Keratinocyte (primary cell): ENCODE results near the gene C16orf90. TPM values are rescaled to one million over a fixed set of nuclear protein-coding genes. Genes with fewer than 3 reads are reported as not detected.
A peak's percentile ranks its signal among the peaks of the same experiment; 100 is the strongest.

Experiments
- DNase-seq: peaks from one replicate; pipeline ENCODE4 v3.0.0-alpha.2; 2011; ENCODE audit warnings: low read depth, missing footprints, low spot score
- FAIRE-seq: peaks from 2 replicates; lab custom pipeline; 2011; peaks lifted over from hg19 to GRCh38; lab: Jason Lieb, UNC
- H2AFZ ChIP-seq: 2 replicates; pipeline ENCODE4 v1.6.0; 2012; ENCODE audit warnings: low read length, control low read depth, inconsistent platforms; ENCODE audit not compliant: control insufficient read depth
- H3K27ac ChIP-seq: 2 replicates; pipeline ENCODE4 v1.5.1; 2011; ENCODE audit warnings: low read length; ENCODE audit not compliant: control insufficient read depth, insufficient read depth
- H3K27me3 ChIP-seq: 3 replicates; pipeline ENCODE4 v1.6.0; 2011; ENCODE audit warnings: low read length; ENCODE audit not compliant: control insufficient read depth, insufficient read depth; ENCODE audit errors: extremely low read depth
- H3K36me3 ChIP-seq, 2 experiments: 2 replicates in 1 of 2; 3 replicates in 1 of 2; pipeline ENCODE4 v1.5.1; 2011; ENCODE audit warnings: low read length in 2 of 2, mild to moderate bottlenecking in 1 of 2; ENCODE audit not compliant: control insufficient read depth in 2 of 2, insufficient read depth in 2 of 2; ENCODE audit errors: extremely low read depth in 1 of 2
- H3K4me1 ChIP-seq: 3 replicates; pipeline ENCODE4 v1.5.1; 2011; ENCODE audit warnings: low read length; ENCODE audit not compliant: control insufficient read depth, insufficient read depth; ENCODE audit errors: extremely low read depth
- H3K4me2 ChIP-seq: 3 replicates; pipeline ENCODE4 v1.6.0; 2011; ENCODE audit warnings: low read depth, low read length; ENCODE audit not compliant: control insufficient read depth, insufficient read depth; ENCODE audit errors: extremely low read depth
- H3K4me3 ChIP-seq, 3 experiments: fragments of 200-600 bp in 1 of 3; sonication (generic) in 1 of 3; 2 replicates in 2 of 3; 3 replicates in 1 of 3; pipeline ENCODE4 v1.5.1; 2011 to 2016; ENCODE audit warnings: low read length in 3 of 3, mild to moderate bottlenecking in 3 of 3, control low read depth in 2 of 3, inconsistent platforms in 1 of 3, low read depth in 1 of 3, mixed read lengths in 1 of 3, mixed run types in 1 of 3, moderate library complexity in 1 of 3; ENCODE audit not compliant: control insufficient read depth in 2 of 3, insufficient read depth in 2 of 3; ENCODE audit errors: extremely low read depth in 1 of 3
- H3K79me2 ChIP-seq: 2 replicates; pipeline ENCODE4 v1.6.0; 2012; ENCODE audit warnings: low read length; ENCODE audit not compliant: control insufficient read depth, insufficient read depth
- H3K9ac ChIP-seq: 3 replicates; pipeline ENCODE4 v1.6.0; 2011; ENCODE audit warnings: low read length; ENCODE audit not compliant: control insufficient read depth, insufficient read depth; ENCODE audit errors: extremely low read depth
- H3K9me1 ChIP-seq: 3 replicates; pipeline ENCODE4 v1.6.0; 2011; ENCODE audit warnings: low read length; ENCODE audit not compliant: control insufficient read depth, insufficient read depth; ENCODE audit errors: extremely low read depth
- H3K9me3 ChIP-seq: 2 replicates; pipeline ENCODE4 v1.5.1; 2012; ENCODE audit warnings: low read depth, low read length; ENCODE audit not compliant: control insufficient read depth
- H4K20me1 ChIP-seq: 3 replicates; pipeline ENCODE4 v1.6.0; 2011; ENCODE audit warnings: low read length; ENCODE audit not compliant: control insufficient read depth, insufficient read depth; ENCODE audit errors: extremely low read depth
- EZH2 ChIP-seq: IDR thresholded peaks from one replicate; pipeline ENCODE4 v1.6.1; 2012; ENCODE audit warnings: inconsistent platforms, mild to moderate bottlenecking, low read length, moderate library complexity
- dilution Hi-C: fragments of 300-500 bp; cut with MboI; formaldehyde crosslinking; loops from one replicate; pipeline ENCODE4 v1.7.0; 2020; ENCODE audit warnings: low sequenced_read_pairs; ENCODE audit not compliant: extremely low pct_ligation_motif_present
- polyA plus RNA-seq, 5 experiments: library from polyadenylated mRNA; depleted of rRNA in 3 of 5; stranded (reverse) in 3 of 5; stranded (forward) in 1 of 5; unstranded in 1 of 5; fragments of >200 nt; gene quantifications; 1 replicate in 1 of 5; 2 replicates in 3 of 5; 3 replicates in 1 of 5; pipeline versions ENCODE4 v1.2.1 to v1.2.3, GENCODE V29; 2011 to 2012; ENCODE audit warnings: missing spikeins in 2 of 5, low read depth in 1 of 5, low replicate concordance in 1 of 5
- TF ChIP-seq, protein P1 (sequence below), 3 experiments: IDR thresholded peaks in 1 of 3; conservative IDR thresholded peaks in 1 of 3; optimal IDR thresholded peaks in 1 of 3; 2 replicates in 2 of 3; 3 replicates in 1 of 3; pipeline versions ENCODE3 to v1.5.1; 2011; ENCODE audit warnings: low read length in 3 of 3, mild to moderate bottlenecking in 3 of 3, moderate library complexity in 2 of 3, control low read depth in 1 of 3, inconsistent platforms in 1 of 3; ENCODE audit not compliant: insufficient read depth in 2 of 3; ENCODE audit errors: extremely low read depth in 1 of 3

C16orf90 gene
- polyA plus RNA-seq, 1 donor (not counting 4 experiments of a cell fraction or from before 2014, with no cell fraction given), result not detected

DNA sequence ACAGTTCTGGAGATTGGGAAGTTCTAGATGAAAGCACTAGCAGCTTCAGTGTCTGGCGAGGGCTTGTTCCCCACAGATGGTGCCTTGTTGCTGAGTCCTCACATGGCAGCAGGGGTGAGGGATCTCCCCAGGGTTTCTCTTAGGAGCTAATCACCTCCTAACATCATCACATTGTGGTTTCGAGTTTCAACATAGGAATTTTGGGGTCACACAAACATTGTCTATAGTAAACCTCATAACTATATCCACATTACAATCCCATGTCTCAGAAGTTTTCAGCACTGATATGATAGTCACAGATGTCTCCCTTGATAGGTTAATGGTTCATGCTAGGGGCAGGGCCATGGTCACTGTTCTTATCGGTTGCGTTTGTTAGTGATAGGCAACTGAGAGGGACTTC lies 19.3 kb upstream of the C16orf90 start:
- Histone ChIP-seq H3K27ac (peak overlapping the region; percentile 1), H3K9me1 (no peaks in the 10 kb centered on the region), H3K9ac (no peak overlapping the region), H3K36me3 (peaks cover 10 to 12% of the 10 kb centered on the region in 2 experiments), H3K9me3 (no peaks in the 10 kb centered on the region), H3K4me1 (peaks cover 18% of the 10 kb centered on the region), H3K4me2 (no peak overlapping the region), H3K4me3 (no peak overlapping the region), H3K79me2 (no peaks in the 10 kb centered on the region), H4K20me1 (peaks cover 4% of the 10 kb centered on the region), H2AFZ (no peak overlapping the region), H3K27me3 (no peaks in the 10 kb centered on the region)
- dilution Hi-C loops, result no loop called here
- DNase-seq, result no peak
- FAIRE-seq, result no peak
- TF ChIP-seq EZH2, result no peak
- TF ChIP-seq, protein P1, sequence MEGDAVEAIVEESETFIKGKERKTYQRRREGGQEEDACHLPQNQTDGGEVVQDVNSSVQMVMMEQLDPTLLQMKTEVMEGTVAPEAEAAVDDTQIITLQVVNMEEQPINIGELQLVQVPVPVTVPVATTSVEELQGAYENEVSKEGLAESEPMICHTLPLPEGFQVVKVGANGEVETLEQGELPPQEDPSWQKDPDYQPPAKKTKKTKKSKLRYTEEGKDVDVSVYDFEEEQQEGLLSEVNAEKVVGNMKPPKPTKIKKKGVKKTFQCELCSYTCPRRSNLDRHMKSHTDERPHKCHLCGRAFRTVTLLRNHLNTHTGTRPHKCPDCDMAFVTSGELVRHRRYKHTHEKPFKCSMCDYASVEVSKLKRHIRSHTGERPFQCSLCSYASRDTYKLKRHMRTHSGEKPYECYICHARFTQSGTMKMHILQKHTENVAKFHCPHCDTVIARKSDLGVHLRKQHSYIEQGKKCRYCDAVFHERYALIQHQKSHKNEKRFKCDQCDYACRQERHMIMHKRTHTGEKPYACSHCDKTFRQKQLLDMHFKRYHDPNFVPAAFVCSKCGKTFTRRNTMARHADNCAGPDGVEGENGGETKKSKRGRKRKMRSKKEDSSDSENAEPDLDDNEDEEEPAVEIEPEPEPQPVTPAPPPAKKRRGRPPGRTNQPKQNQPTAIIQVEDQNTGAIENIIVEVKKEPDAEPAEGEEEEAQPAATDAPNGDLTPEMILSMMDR (optimal IDR thresholded peaks at IDR 0.05 in 1 of 3, IDR thresholded peaks at IDR 0.05 in 1 of 3, conservative IDR thresholded peaks at IDR 0.05 in 1 of 3; ENCODE audit: extremely low read depth in 1 of 3, insufficient read depth in 2 of 3, low read length in 3 of 3), result no peak

DNA sequence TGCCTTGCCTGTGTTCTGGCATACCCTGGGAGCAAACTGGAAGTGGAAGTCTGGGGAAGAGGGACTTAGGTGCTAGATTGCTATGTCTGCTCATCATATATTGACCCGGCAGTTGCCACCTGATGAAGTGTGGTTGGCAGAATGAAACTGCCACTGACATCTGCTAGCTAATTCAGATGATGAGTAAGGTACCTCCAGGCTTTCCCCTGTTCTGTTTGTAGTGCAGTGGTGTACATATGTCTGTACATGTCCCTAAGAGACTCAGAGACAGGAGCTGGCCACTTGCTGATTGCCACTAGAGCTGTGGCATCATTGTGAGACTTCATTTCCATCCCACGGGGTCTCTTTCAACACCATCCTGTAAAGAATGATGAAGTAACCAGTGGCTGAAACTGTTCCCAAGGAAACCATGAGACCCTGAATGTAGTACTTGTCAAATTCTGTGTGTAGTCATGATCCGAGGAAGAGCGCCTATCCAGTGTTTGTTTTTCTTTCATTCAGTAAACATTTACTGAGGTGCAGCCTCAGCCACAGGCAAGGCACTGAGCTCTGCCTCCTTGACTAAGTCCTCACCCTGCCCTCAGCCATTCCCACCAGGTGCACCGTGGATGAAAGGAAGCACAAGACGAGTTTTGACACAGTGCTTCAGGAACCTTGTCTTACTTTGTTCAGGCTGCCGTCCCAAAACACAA lies 18.7 kb upstream of the C16orf90 start:
- no peaks in the 10 kb centered on the region for H3K79me2 ChIP-seq
- dilution Hi-C loops, result no loop called here

More for the DNA sequence above, 18.7 kb upstream of the C16orf90 start:
- FAIRE-seq, result peak; percentile 32
- Histone ChIP-seq H3K27ac (peak overlapping the region; percentile 1), H3K27me3 (no peaks in the 10 kb centered on the region), H4K20me1 (peaks cover 4% of the 10 kb centered on the region), H3K4me1 (peaks cover 24% of the 10 kb centered on the region), H3K4me2 (no peak overlapping the region), H3K36me3 (peaks cover 9 to 12% of the 10 kb centered on the region in 2 experiments), H2AFZ (no peak overlapping the region), H3K9ac (no peak overlapping the region), H3K9me1 (no peaks in the 10 kb centered on the region), H3K9me3 (no peaks in the 10 kb centered on the region), H3K4me3 (no peak overlapping the region)
- no peak for TF ChIP-seq EZH2
- TF ChIP-seq, protein P1 (optimal IDR thresholded peaks at IDR 0.05 in 1 of 3, IDR thresholded peaks at IDR 0.05 in 1 of 3, conservative IDR thresholded peaks at IDR 0.05 in 1 of 3; ENCODE audit: extremely low read depth in 1 of 3, insufficient read depth in 2 of 3, low read length in 3 of 3), result no peak
- no peak for DNase-seq
